Non-pigmented ciliary epithelial cell (primary cell): Measurements from ENCODE around the gene ADGRL1.
A peak's percentile ranks its signal among the peaks of the same experiment; 100 is the strongest.

Experiments
- DNase-seq: peaks from one replicate; pipeline ENCODE4 v3.0.0-alpha.2; 2010; ENCODE audit warnings: low read depth

Gene ADGRL1

DNA sequence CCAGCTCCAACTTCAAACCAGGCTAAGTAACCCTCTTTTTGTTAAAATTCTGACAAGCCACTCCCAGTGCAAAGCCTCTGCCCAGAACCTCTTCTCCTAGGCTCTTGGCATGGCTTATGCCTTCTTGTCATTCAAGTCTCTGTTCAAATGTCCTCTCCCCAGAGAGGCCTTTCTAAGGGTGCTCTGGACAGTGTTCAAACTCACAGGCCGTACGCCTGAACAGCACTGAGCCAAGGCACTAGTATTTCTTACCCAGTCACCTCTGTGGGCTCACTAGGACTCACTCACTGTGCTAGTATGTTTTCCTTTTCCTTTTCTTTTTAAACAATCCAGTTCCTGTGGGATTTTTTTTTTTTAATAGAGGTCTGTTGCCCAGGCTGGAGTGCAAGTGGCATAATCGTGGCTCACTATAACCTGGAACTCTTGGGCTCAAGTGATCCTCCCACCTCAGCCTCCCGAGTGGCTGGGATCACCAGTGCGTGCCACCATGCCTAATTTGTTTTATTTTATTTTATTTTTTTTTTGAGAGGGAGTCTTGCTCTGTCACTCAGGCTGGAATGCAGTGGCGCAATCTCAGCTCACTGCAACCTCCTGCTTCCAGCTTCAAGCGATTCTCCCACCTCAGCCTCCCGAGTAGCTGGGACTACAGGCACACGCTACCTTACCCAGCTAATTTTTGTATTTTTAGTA is 67.2 kb downstream of the ADGRL1 start:
- DNase-seq, result no peak

DNA sequence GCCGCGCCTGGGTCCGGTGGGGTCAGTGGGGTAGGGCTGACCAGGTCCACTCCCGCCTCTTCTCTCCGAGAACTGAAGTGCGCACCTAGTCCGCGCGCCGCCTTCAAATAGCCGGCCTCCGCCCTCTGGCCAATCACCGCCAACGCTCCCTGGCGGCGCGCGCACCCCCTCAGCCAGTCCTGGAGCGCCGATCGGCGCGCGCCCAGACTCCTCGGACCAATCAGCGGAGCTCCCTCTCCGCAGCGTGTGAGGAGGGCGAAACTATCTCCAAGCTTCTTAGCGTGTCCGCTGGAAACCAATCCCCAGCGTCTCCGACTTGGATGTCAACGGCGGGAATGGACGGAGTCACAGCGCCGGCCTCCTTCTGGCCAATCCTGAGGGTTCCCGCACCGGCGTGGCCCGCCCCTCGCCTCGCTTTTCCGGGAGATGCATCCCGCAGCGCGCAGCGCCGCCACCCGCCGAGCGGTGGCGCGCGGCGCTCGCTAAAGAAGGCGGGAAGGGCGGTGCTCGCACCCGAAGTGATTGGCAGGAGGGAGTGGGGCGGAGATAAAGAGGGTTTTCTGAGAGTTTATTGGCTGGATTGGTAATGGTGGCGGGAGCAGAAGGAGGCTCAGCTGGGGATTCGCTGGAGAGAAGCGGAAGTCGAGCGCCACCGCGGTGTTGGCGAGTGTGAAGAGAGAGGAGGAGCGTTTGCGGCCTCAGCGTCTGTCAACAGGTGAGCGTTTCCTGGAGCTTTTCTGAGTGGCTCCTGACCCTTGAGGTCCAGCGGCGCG is 69.3 kb downstream of the ADGRL1 start, which contains the start of gene ASF1B:
TSS of gene ASF1B (minus strand) at position 81 of the 773 bp plus-strand sequence. CDS start 133 bp downstream, outside the sequence.
- DNase-seq, result peak; percentile 99

DNA sequence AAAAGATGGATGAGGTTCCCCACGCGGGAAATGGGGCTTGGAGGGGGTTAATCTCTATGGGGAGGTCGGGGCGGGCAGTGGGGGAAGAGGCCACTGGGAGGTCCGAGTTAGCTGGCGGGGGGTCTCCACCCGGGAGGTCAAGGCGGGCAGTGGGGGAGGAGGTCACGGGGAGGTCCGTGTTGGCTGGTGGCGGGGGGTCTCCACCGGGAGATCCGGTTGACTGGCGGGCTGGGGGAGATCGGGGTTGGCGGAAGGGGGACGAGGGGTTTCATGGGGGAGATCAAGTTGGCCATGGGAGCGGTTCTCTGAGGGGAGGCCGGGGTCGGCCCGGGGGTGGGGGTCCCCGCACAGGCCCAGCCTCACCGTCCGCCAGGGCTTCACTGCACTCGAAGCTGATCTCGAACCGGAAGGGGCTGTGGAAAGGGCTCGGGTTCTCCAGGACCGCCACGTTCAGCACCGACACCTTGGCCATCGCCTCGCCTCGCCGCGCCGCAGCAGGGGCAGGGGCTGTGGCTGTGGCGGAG is 69.9 kb downstream of the ADGRL1 start:
- no peak for DNase-seq

DNA sequence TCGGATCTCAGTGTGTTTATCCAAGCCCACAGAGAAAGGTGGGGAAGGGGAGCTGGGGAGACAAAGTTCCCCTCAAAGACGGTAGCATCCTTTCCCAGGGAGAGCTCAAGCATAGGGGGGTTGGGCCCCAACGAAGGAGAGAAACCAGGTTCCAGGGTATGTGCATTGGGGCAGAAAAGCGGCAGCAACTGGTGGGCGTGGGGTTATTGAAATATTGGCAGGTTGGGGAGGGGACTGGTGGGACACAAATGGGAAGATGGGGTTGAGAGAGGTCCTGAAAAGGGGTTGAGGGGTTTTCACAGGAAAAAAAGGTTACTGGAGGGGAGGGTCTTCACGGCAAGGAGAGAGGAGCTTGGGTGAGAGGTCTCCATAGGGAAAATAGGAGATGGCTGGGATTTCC is 70.6 kb downstream of the ADGRL1 start:
- DNase-seq, result no peak

DNA sequence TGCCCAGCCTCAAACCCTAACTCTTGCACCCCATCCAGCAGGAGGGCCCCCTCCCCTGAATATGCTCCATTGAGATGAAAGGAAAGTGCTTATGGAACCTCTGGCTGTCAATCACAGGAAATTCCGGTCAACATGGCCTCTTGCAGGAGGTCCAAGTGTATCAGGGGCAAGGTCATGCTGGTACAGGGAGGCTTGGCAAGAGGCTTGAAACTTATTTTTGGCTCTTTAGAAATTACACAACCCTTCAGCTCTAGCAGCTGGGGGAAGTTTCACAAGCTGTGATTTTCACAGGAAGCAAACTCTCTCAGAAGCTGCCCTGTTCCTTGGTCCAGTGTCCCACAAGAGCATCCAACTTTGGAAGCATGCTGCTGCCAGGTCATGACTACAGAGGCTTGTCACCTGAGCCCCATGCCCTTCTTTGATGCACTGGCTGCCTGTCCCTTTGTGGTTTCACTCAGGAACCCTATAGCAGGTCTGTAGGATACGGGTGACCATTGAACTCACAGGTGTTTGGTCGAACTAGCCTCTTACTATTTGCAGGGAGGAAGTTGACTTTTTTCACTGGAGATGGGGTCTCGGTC is 78.0 kb downstream of the ADGRL1 start:
- DNase-seq, result no peak

DNA sequence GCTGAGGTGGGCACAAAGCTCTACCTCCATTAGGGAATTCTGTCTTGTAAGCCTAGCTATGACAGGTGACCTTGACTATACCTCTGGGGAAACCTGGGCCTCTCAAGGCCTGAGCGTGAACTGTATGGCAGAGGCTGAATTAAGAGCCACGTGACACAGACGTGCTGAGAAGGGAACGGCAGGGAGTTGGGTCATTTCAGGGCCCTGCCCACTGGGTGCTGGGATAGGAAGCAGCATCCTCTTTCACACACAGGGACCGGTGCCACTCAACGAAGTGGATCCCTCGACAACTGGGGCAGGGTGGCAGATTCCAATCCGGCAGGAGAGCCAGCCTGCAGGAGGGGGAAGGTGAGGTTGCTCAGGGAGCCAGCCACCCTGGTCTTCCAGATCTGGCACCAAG is 78.8 kb downstream of the ADGRL1 start:
- DNase-seq, result no peak

DNA sequence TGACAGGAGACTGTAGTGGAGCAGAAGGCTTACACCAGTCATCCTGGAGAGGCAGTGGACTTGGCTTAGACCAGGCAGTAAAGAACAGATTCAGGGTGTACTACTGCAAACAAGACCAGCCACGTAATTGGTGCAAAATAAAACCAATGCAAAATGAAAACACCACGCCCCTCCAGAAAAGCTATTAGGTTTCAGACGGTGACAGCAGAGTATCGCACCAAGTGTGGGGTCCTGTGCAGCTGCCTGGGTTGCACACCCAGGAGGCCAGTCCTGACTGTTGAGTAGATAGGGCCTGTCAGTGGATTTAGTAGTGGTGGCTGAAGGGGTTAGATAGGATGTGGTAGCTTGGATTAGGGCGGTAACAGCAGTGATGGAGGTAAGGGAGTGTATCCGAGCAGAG is 83.0 kb downstream of the ADGRL1 start:
- DNase-seq, result no peak

DNA sequence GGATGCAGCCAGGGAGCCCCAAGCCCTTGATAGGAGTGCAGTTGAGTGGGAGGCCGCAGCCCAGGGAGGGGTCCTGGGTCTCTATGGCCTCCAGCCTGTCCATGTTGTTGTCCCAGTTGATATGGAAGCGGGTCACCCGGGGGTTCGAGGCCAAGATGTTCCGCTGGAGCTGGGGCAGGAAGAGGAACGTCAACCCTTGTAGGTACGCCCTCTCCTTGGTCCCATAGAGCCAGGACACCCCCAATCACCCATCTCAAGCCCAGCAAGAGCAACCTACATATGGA is 85.5 kb downstream of the ADGRL1 start:
- DNase-seq, result no peak

DNA sequence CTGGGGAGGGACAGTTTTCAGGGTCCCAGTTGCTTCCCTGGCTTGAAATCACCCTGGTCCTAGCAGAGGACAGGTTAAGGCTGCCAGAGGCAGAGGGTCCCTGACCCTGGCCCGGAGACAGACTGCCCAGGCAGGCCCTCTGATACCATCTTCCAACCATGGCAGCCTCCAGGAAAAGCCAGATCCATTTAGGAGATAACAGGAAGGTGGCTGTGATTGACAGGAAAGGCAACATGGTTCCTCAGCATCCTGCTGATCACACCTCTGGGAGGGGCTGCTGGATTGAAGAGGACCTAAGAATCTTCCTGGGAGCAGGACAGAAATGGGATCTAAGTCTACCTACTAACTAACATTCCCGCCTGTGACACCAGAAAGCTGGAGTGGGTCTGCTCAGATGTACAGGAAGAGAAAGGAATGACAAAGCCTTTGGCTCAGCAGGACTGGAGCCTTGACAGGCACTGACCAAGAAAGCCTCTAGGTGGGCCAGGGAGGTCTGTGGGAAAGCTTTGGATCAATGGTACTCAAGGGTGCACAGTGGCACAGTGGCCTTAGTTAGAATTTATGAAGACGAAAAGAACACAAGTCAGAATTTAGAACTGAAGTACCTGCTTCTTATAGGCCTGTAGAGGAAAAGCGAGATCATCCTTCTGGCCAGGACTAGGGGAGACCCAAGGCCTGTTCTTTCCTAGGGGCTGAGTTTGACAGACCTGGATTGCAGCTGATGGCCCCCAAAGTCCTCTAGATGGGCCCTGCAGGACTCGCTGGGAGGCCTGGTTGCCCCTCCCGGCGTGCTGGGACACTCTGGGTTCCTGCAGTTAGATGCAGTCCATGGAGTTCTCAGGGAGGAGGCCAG is 86.1 kb downstream of the ADGRL1 start:
- no peak for DNase-seq

DNA sequence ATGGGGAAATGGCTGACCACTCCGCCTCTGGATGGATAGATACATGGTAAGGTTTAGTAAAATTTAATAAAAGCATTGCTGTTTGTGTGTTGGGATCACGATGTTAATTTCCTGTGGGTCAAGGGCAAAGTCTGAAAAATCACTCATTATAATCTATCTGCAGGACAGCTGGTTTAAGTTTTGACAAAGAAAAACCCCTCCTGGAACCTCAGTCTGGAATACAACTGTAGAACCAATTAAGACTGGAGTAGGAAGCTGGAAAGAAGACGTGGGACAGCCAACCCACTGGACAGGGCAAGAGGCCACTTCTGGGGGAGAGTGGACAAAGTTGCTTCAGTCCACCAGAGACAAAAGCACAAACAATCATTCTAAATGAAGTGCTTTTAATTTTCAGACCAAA is 86.8 kb downstream of the ADGRL1 start:
- DNase-seq, result no peak

DNA sequence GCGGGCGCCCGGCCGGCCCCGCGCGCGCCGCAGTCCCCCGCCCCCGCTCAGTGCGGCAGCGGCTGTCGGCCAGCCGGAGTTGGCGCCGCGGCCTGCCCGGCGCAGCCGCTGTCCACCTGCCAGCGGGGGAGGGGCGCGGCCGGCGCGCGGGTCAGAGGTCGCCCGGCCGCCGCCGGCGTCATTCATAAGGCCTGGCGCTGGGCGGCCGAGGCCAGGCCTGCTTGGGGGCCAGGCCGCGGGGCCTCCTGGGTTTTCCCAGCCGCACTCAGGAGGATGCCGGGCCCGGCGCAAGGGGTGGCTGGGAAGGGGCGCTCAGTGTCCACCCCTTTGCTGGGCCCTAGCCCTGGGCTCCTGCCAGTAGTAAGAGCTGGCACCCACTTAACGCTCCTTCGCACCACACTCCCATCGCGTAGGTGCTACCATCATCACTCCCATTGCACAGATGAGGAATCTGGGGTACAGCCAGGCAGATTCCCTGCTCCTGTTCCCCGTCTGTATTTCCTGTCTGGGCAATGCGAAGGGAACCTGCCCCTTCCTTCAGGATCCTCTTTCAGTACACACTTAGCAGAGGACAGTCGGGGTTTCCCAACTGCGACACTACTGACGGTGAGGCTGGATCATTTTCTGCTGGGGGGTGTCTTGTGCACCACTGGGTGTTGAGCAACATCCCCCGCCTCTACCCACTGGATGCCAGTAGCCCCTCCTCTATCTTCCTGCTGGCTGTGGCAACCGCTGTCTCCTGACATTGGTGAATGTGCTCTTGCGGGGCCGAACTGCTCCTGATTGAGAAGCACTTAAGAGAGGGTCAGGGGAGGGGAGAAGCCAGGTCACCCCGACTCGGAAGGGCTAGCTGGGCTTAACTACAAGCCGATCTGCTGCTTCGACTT is 87.6 kb downstream of the ADGRL1 start:
- DNase-seq, result no peak

DNA sequence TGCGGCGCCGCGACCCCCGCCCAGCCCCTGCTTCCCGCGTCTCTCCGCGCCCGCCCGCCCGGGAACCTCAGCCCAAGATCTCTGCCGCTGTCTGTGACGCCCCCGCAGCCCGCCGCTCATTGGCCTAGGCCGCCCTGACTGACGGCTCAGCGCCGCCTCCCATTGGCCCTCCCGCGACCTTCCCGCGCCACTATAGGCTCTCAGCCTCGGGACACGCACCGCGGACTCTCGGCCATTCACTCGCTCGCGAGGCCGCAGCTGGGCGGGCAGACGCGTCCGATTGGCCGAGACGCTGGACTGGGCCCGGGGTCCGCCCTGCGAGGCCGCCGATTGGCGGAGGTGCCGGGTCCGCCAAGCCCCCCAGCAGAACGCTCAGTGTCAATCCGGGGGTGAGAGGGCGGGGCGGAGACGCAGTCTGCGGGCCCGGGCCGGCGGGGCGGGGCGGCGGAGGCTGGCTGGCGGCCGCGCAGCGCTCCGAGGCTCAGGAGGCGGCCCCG is 88.3 kb downstream of the ADGRL1 start, which contains the start of gene PRKACA:
TSS of gene PRKACA (minus strand) at position 95 of the 497 bp plus-strand sequence. CDS start 215 bp downstream, outside the sequence.
- peak; percentile 90 for DNase-seq

DNA sequence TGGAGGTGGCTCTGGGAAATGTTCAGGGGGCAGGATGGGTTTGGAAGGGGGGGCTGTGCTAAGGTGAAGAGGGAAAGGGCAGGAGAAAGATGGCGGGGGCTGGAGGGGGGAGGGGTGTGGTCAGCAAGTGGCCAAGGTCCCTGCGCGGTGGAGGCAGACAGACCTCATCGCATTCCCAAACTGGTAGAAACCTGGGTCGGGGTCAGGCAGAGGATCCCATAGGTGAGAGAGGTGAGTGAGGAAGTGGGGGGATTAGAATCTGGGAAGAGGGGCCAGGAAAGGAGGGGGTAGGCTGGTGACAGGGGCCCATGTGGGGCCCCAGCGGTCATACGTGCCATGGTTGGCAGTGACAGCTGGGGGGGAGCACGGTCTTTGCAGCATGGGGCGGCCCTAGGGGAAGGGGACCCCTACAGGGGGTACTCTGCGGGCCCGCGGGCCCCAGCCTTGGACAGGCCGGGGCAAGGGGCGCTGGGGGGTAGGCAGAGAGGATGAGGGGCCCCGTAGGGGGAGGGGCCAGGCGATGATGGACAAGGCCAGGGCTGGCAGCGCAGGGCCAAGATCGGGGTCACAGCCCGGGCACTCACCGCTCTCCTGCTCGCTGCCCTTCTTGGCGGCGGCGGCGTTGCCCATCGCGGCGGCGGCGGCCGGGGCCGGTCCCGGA is 88.9 kb downstream of the ADGRL1 start:
- no peak for DNase-seq

DNA sequence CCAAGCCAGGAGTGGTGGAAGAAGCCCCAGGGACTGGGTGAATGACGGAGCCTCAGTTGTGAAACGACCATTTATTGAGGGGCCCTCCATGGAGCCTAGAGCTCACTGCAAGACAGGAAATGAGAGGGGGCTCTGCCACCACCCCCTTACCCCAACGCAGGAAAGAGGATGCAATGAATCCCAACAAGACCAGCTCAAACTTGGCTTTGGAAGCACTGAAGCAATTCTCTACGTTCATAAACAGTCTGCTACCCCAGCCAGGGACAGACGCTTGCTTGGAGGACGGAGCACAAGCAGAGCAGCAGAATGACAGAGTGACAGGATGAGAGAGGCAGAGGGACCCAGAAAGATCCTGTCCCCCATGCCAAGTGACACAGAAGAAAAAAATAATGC is 89.4 kb downstream of the ADGRL1 start:
- DNase-seq, result no peak

DNA sequence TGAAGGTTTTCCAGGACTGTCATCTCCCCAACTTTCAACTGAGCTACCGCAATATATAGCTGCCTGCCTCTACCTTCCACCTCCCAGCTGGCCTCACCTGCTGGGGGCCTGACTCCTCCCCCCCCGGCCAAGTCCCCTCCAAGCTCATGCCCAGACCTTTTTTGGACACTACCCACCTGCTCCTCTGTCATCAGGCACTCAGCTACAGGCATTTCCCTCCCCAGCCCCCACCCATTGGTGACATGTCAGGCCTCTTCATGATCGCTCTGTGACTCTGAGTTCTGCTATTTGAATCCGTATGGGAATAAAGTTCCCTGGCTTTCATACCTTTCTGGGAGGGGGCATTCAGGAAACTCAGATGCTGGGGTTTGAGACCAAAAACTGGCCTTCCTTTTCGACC is 90.2 kb downstream of the ADGRL1 start:
- DNase-seq, result no peak

DNA sequence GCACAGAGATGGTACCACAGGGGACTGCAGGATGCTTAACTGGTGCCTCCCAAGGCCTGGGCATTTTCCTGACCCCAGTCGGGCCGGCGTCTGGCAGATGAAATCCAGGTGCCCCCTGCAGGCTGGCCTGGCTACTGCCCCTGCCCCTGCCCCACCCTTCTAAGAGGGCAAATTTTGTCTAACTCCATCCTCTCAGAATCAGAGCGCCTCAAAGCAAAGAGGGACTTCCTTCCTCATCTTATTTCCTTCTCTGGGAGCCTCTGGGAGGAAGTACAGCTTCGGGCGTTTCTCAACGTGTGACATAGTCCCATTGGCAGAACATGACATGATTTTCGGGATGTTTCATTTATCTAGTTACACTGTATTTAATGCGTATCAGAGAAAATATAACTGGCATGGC is 91.1 kb downstream of the ADGRL1 start:
- DNase-seq, result no peak

DNA sequence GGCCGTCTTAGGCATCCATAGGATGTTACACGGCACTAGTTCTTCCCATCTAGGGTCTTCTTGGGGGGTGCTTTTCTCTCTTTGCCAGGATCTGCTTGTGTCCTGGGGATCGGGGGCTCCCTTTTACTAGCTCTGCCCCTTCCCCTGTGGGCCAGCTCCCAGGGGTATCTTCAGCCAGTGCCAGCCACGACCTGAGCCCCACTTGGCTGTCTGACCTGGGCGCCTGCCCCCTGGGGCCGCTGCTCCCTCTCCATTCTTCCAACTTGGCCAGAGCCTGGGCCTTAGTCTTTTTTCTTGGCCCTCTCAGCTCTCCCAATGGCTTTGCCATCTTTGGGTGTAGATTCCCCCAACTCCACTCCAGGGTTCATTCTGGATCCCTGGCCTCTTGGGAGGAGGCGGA is 91.5 kb downstream of the ADGRL1 start:
- DNase-seq, result no peak

DNA sequence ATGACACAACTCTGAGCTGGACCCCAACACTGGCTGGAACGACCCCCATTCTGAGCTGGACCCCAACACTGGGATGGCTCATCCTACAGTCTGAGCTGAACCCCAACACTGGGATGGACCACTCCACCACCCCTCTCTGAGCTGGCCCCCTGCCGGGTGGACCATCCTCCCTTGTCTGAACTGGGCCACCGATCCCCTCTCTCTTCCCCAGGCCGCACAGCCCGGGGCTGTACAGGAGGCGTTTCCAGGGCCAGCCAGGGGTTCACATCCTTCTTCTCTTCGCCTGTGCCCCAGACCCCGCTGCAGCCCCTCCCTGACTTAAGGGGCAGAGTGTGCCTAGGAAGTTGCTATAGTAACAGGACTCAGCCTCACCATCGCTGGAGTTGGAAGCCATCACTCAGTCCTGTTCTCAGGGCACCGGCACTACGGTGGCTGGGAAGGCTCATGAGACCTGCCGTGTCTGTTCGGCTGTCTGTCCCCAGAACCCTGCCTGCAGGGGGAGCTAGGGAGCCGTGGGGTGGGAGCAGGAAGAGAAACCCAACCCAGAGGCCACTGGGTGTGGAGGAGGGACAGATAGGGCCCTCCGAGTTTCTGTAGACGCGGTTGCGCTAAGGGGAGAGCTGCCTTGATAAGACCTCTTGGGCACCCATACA is 92.1 kb downstream of the ADGRL1 start:
- DNase-seq, result no peak

DNA sequence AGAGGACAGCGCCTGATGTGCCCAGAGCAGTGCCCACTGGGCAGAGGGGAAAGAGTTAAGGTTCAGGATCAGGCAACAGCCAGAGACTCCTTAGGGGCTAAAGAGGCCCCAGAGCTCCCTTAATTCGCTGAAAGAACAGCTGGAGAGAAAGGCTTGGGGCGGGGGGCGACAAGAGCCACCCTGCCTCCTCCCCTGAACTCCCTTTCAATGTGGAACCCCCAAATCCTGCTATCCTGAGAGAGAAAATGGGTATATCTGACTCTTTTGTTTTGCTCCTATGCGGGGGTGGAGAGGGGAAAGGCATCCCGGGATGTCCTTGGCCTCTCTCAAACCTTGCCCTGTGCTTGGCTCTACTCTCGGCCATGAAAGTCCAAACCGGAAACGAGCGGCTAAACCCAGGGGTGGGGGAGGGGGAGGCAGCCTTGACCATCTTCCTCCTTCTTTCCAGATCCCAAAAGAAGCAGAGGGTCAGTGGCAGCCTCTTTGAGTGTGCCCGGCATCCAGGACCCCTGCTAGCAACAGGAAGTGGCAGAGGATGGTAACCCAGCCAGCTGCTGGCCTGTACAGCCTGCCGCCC is 93.1 kb downstream of the ADGRL1 start:
- no peak for DNase-seq
